Fibroblast of lung (primary cell): ENCODE measurements around the gene MRPS5. TPM values are rescaled to one million over a fixed set of nuclear protein-coding genes. Genes with fewer than 3 reads are reported as not detected.

Experiments
- DNase-seq, 2 donors: peaks; one replicate each; pipeline versions ENCODE4 v3.0.0 to v3.0.0-alpha.2; 2010; ENCODE audit warnings: low read depth in 2 of 2
- H2AFZ ChIP-seq: 2 replicates; pipeline ENCODE4 v1.5.1; 2012; ENCODE audit warnings: low read length, control low read depth, inconsistent platforms
- H3K27ac ChIP-seq: 2 replicates; pipeline ENCODE4 v1.5.1; 2011; ENCODE audit warnings: low read length, control low read depth; ENCODE audit not compliant: insufficient read depth
- H3K27me3 ChIP-seq: 2 replicates; pipeline ENCODE4 v1.5.1; 2011; ENCODE audit warnings: mild to moderate bottlenecking, low read length; ENCODE audit not compliant: control insufficient read depth, insufficient read depth
- H3K36me3 ChIP-seq: 2 replicates; pipeline ENCODE4 v1.5.1; 2011; ENCODE audit warnings: low read length; ENCODE audit not compliant: control insufficient read depth, insufficient read depth
- H3K4me1 ChIP-seq: 2 replicates; pipeline ENCODE4 v1.5.1; 2011; ENCODE audit warnings: low read length; ENCODE audit not compliant: control insufficient read depth, insufficient read depth; ENCODE audit errors: extremely low read depth
- H3K4me2 ChIP-seq: 2 replicates; pipeline ENCODE4 v1.5.1; 2011; ENCODE audit warnings: low read length, control low read depth; ENCODE audit not compliant: insufficient read depth; ENCODE audit errors: extremely low read depth
- H3K4me3 ChIP-seq, 4 experiments: fragments of 200-600 bp in 1 of 4; sonication (generic) in 1 of 4; replicated peaks in 1 of 4; 2 replicates each; pipeline ENCODE4 v1.5.1; 2011 to 2016; ENCODE audit warnings: low read length in 4 of 4, low read depth in 3 of 4, mild to moderate bottlenecking in 3 of 4, control low read depth in 2 of 4, inconsistent platforms in 1 of 4, mixed read lengths in 1 of 4; ENCODE audit not compliant: insufficient read depth in 1 of 4; ENCODE audit errors: control extremely low read depth in 1 of 4
- H3K79me2 ChIP-seq: 2 replicates; pipeline ENCODE4 v1.5.1; 2012; ENCODE audit warnings: mild to moderate bottlenecking, low read length, inconsistent platforms; ENCODE audit not compliant: control insufficient read depth, insufficient read depth
- H3K9ac ChIP-seq: 2 replicates; pipeline ENCODE4 v1.5.1; 2011; ENCODE audit warnings: mild to moderate bottlenecking, low read length, control low read depth; ENCODE audit not compliant: insufficient read depth
- H3K9me3 ChIP-seq: 2 replicates; pipeline ENCODE4 v1.5.1; 2012; ENCODE audit warnings: low read depth, low read length; ENCODE audit not compliant: control insufficient read depth, insufficient read depth
- H4K20me1 ChIP-seq: 2 replicates; pipeline ENCODE4 v1.5.1; 2011; ENCODE audit warnings: low read length; ENCODE audit not compliant: control insufficient read depth, insufficient read depth; ENCODE audit errors: extremely low read depth
- CTCF ChIP-seq, 2 donors: IDR thresholded peaks in 1 of 2; conservative IDR thresholded peaks in 1 of 2; 1 replicate in 1 of 2; 2 replicates in 1 of 2; pipeline ENCODE4 v1.5.1; 2011 to 2012; ENCODE audit warnings: low read length in 2 of 2, control low read depth in 1 of 2, inconsistent platforms in 1 of 2, low read depth in 1 of 2, mild to moderate bottlenecking in 1 of 2
- EZH2 ChIP-seq: IDR thresholded peaks from 2 replicates; pipeline ENCODE4 v1.5.1; 2012; ENCODE audit warnings: low read length, control low read depth, mild to moderate bottlenecking; ENCODE audit errors: missing control alignments
- polyA plus RNA-seq, 2 donors: library from polyadenylated mRNA; depleted of rRNA in 1 of 2; stranded (reverse) in 1 of 2; unstranded in 1 of 2; fragments of >200 nt; gene quantifications; 2 replicates each; pipeline ENCODE4 v1.2.1, GENCODE V29; 2011 to 2012; ENCODE audit warnings: missing spikeins in 1 of 2
- total RNA-seq: library from RNA; depleted of rRNA; stranded (reverse); fragments of >200 nt; gene quantifications from 2 replicates; pipeline ENCODE4 v1.2.1, GENCODE V29; 2014

MRPS5 gene
- total and polyA plus RNA-seq, 2 donors (not counting 1 experiment from before 2014, with no cell fraction given), result 46.2 to 61.1 TPM

- Histone ChIP-seq H3K4me2 (no peak overlapping the region), H2AFZ (no peak overlapping the region), H3K4me1 (no peaks in the 10 kb centered on the region), H3K9ac (no peak overlapping the region), H3K4me3 (no peak overlapping the region), H3K27ac (no peak overlapping the region), H3K9me3 (no peaks in the 10 kb centered on the region), H4K20me1 (no peaks in the 10 kb centered on the region), H3K27me3 (no peaks in the 10 kb centered on the region), H3K79me2 (no peaks in the 10 kb centered on the region), H3K36me3 (no peaks in the 10 kb centered on the region)
- TF ChIP-seq EZH2, result no peak
- TF ChIP-seq CTCF (conservative IDR thresholded peaks at IDR 0.05 in 1 of 2, IDR thresholded peaks at IDR 0.05 in 1 of 2; ENCODE audit: low read depth in 1 of 2, low read length in 2 of 2), result no peak
- DNase-seq, result no peak
Observed at GRCh38 chr2:95054016-95054415, 67.6 kb downstream of the MRPS5 start.

GRCh38 chr2:95053543-95053942 lies 68.1 kb downstream of the MRPS5 start:
- TF ChIP-seq EZH2 (no peak), CTCF (conservative IDR thresholded peaks at IDR 0.05 in 1 of 2, IDR thresholded peaks at IDR 0.05 in 1 of 2; ENCODE audit: low read depth in 1 of 2, low read length in 2 of 2) (peak in 1 of 2 donors; percentile 29)
- H3K9me3 ChIP-seq, result no peaks in the 10 kb centered on the region
- no peak overlapping the region for H3K4me2 ChIP-seq
- H4K20me1 ChIP-seq, result no peaks in the 10 kb centered on the region
- H2AFZ ChIP-seq, result no peak overlapping the region
- H3K79me2 ChIP-seq, result no peaks in the 10 kb centered on the region
- no peak for DNase-seq
- no peaks in the 10 kb centered on the region for H3K27me3 ChIP-seq
- no peak overlapping the region for H3K9ac ChIP-seq
- no peak overlapping the region for H3K4me3 ChIP-seq
- H3K36me3 ChIP-seq, result no peaks in the 10 kb centered on the region
- no peak overlapping the region for H3K27ac ChIP-seq
- H3K4me1 ChIP-seq, result no peaks in the 10 kb centered on the region

GRCh38 chr2:95052804-95053479 lies 68.7 kb downstream of the MRPS5 start:
- Histone ChIP-seq H3K9me3 (no peaks in the 10 kb centered on the region), H3K36me3 (no peaks in the 10 kb centered on the region), H3K9ac (no peak overlapping the region), H2AFZ (no peak overlapping the region), H3K27me3 (no peaks in the 10 kb centered on the region), H3K4me2 (no peak overlapping the region), H3K4me3 (no peak overlapping the region), H3K4me1 (no peaks in the 10 kb centered on the region), H4K20me1 (no peaks in the 10 kb centered on the region), H3K79me2 (no peaks in the 10 kb centered on the region), H3K27ac (no peak overlapping the region)
- no peak for TF ChIP-seq EZH2
- DNase-seq, result no peak
